CD4-positive, alpha-beta T cell treated with Interferon gamma for 1 hour (primary cell): ENCODE measurements around the gene INS.

Experiments
- DNase-seq: peaks from one replicate; pipeline ENCODE4 v3.0.0-alpha.2; 2020

Gene INS

DNA sequence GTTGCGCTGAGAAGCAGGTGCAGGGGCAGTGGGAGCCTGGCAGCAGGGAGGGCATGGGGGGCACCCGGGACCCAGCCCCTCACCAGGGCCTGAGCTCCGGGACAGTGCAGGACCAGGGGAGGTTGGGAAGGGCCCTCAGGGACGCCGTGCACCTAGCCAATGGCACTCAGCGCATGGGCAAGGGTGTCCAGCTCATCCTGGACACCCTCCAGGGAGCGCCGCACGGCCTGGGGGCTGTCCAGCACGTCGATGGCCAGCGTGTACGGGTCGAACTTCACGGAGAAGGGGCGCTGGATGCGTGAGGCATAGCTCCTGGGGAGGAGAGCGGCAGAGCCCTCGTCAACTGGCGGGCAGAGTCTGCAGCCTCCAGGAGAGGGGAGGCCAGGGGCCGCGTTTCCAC, 3.1 kb upstream of the INS start:
- no peak for DNase-seq

DNA sequence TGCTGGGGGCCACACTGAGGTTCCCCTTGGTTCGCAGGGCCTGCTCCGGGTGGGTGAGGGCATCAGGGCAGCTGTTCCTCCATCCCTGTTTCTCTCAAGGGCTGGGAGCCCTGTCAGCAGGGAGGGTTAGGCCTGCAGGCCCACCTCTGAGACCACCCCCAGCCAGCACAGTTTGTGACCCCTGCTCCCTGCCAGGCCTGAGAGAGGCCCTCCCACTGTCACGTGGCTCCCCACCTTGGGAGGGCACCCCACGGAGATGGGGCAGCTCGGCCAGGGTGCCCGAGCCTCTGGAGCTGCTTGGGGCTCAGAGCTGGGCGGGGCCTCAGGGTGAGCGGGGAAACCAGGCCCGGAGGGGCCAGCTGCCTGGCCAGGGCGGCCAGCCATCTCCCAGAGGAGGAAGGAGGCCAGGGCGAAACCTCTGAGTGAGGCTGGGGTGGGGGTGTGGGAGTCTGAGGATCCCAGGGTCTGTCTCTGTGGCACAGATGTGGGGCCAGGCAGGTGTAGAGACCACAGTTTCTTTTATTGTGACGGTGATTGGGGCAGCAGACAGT, 2.5 kb upstream of the INS start:
- DNase-seq: no peak

DNA sequence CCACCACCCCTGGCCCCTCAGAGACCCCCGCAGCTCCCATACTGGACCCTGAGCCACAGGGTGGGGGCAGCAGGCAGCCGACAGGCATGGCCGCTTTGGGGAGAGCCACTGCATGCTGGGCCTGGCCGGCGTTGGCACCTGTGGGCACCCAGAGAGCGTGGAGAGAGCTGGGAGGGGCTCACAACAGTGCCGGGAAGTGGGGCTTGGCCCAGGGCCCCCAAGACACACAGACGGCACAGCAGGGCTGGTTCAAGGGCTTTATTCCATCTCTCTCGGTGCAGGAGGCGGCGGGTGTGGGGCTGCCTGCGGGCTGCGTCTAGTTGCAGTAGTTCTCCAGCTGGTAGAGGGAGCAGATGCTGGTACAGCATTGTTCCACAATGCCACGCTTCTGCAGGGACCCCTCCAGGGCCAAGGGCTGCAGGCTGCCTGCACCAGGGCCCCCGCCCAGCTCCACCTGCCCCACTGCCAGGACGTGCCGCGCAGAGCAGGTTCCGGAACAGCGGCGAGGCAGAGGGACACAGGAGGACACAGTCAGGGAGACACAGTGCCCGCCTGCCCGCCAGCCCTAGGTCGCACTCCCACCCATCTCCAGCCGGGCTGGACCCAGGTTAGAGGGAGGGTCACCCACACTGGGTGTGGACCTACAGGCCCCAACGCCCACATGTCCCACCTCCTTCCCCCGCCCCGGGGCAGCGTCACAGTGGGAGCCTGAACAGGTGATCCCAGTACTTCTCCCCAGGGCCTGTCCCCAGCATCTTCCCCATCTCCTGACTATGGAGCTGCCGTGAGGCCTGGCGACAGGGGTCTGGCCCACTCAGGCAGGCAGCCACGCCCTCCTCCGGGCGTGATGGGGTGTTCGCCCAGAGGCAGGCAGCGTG, 1.2 kb downstream of the INS start:
- DNase-seq: no peak

DNA sequence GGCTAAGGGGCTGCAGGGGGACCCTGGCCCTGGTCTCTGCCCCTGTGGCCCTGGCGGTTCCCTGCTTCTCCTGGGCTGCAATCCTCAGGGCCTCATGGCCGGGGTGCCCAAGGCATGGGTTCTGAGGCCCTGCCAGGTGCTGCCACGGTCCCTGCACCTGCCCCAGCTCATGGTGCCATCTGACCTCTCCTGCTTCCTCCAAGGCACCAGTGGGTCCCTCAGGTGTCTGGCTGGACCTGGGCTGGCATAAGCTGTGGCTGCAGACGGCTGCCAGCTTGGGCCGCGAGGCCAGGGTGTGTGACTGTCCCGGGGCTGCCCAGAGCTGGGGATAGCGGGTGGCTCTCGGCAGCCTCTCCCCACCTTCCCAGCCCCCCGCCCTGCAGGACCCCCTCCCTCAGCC, 2.0 kb downstream of the INS start:
- DNase-seq: no peak

DNA sequence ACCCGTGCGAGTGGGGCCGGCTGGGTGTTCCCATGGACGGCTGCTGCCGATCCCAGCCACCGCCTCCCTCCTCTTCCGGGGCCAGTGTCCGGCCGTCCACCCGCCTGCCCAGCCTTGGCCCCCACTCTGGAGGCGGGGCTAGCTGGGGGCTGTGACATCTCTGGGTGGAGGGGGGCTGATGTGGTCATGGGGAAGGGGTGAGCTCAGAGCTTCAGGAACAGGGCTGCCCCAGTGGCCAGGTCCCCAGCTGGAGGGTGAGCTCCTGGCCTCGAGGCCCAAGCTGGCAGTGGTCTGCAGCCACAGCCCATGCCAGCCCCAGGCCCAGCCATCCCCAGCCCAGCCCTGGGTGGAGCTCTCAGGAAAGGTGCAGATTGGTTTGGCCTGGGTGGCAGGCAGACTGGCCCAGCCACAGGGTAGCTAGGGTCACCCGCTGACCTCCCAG, 2.7 kb downstream of the INS start:
- DNase-seq: no peak

DNA sequence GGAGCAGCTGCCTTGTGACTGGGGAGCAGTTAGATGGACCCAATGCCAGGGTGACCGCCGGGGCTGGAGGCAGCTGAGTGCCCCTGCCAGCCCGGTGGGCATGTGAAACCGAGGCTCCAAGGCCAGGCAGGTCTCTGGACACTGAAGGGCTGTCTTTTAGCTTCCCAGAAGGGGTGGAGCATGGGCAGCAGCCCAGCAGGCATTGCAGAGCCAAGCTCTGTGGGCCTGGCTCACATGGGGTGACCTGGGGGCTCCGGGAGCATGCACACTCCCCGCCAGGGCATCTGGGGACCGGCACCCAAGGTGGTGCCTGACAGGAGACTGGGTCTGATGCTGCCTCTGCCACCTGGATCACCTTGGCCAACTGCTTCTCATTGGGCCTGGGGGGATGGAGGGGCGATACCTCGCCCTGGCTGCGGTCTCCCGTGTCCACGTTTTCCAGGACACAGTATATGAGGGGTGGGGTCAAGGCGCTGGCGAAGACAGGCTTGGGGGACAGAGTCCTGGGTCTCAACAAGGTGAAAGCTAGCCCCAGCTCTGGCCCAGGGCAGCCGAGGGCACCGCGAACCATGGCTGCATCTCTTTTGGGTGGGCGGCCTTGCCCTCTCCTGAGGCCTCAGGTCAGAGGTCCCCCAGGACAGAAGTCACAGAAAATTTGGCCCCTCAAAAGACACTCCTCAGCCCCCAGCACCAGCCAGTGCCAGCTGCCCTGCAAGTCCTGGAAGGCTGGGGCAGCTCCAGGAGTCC, 3.5 kb downstream of the INS start:
- DNase-seq: no peak

DNA sequence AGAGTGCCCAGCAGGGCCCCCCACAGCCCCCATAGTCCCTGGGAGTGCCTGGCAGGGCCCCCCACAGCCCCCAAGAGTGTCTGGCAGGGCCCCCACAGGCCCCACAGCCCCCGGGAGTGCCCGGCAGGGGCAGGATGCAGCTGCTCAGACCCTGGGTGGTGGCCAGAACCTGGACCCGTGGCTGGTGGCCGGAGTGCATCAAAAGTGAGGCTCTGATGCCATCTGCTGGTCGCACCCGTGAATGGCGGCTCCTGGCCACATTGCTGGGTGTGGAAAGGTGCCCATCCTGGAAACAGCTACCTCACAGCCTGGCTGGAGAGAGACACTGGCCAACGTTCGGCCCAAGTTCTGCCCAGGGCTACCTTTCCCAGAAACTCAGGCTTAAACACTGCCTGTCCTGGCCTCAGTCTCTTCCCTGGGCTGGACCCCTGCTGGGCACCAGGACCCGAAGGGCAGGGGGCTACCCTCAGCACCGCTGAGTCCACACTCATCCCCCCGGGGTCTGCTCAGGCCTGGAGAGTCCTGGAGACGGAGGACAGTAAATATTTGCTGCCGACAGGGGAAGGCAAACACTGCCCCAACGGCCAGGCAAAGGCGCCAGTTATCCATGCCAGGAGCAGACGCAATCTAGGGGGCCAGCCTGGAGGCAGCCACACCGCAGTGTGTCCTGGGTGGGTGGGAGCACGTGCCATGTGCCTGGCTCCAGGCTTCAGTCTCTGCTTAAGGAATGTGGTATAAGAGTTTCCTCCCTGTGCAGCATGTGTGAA, 4.4 kb downstream of the INS start:
- DNase-seq: peak; percentile 33

DNA sequence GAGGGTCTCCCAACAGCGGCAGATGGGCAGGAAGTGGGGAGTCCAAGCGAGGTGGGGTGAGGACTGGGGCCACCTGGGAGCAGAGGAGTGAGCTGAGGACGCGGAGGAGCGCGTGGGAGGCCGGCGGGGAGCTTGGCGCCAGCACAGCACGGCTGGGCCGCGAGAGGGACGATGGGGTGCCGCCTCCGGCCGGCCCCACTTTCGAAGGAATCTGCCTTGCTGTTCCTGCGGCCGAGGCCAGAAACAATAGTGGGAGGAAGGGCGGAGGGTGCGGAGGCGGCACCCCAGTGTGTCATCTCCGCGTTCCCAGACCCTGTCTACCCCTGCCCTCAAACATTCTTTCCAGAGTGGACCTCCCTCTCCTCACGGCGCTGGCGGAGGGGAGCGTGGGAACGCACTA, 5.5 kb downstream of the INS start:
- DNase-seq: no peak

DNA sequence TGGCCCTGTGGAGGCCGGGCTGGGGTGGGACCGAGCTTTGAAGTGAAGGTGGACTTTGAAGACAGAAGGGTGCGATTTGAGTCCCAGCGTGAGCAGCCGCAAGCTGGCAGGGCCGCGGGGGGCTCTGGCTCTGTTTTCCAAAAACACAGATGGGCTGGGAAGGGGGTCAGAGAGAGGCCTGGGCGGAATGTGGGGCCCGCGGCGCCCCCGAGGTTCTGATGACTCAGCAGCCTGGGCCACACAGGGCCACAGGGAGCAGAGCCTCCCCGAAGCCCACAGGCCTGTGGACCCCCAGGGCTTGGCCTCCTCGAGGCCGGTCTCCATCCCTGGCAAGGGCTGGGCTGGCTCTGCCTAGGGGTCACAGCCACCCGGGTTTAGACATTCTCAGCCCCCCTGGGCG, 6.1 kb downstream of the INS start:
- no peak for DNase-seq

DNA sequence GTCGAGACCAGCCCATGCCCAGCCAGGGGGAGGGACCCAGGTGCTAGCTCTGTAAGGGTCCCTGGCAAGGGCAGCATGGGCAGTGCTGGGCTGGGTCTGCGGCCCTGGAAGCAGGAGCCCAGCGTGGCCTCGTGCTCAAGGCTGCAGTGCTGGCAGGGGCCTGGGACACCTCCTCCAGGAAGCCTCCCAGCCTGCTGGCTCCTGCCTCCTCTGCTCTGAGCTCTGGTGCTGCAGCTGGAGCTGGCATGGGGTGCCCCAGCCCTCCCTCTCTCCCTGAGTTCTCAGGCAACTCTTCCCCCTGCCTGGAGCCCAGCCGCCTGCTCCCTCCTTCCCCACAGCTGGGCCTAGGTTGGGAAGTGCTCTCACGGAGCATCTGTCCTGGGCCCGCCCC, 6.8 kb downstream of the INS start:
- no peak for DNase-seq

DNA sequence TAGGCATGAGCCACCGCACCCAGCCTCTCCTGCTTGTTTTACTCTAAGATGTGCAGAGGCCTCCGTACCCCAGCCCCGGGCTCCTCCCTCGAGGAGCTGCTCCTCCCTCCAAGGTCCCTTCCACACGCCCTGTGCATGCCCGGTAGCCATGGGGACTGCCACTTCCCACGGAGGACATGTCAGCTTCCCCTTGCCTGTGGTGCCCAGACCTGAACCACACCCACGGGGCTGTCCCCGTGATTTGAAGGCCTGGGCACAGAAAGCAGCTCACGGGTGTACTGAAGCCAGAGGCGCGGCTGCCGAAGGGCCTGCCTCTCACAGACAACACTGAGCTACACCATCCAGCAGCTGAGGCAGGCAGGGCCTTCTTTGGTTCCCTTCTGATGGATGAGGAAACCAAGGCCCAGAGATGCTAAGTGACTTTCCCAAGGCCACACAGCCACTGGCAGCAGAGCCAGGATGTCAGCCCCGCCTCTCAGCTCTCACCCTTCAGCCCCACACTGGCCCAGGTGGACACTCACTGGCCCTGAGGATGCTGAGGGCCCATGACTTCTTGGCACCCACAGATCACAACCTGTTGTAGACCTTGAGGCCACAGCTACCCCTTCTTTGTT, 7.3 kb downstream of the INS start:
- peak; percentile 13 for DNase-seq

DNA sequence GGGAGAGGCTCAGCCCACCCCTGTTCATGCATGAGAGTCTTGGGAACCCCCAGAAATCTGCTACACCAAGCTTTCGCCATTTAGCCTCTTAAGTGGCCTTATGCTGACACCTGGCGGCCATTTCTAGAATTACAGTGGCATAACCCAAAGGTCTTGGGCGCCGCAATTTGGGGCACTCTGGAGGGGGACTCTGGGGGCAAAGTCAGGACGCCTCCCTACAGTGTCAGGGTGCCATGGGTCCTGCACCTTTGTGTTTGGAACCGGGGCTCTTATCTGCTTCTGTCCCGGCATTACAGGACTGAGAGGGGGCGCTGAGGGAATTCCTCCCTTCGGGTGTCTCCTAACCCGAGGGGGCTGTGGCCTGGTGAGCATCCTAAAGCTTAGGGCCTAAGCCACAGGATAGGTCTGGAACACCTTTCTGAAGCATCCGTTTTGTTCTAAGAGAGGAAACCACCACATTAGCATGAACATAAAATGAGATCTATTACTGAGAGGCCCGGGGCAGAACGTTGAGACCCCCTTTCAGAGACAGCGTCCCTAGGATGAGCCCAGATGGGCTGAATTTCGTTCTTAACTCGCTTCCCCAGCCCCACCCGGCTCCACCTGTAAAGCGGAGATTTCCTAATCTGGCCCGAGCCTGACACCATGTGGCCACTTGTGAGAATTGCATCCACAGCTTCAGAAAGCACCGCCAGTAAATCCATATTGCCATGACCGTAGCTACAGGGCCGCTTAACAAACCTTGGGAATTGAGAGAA, 9.3 kb downstream of the INS start:
- DNase-seq: peak; percentile 76

DNA sequence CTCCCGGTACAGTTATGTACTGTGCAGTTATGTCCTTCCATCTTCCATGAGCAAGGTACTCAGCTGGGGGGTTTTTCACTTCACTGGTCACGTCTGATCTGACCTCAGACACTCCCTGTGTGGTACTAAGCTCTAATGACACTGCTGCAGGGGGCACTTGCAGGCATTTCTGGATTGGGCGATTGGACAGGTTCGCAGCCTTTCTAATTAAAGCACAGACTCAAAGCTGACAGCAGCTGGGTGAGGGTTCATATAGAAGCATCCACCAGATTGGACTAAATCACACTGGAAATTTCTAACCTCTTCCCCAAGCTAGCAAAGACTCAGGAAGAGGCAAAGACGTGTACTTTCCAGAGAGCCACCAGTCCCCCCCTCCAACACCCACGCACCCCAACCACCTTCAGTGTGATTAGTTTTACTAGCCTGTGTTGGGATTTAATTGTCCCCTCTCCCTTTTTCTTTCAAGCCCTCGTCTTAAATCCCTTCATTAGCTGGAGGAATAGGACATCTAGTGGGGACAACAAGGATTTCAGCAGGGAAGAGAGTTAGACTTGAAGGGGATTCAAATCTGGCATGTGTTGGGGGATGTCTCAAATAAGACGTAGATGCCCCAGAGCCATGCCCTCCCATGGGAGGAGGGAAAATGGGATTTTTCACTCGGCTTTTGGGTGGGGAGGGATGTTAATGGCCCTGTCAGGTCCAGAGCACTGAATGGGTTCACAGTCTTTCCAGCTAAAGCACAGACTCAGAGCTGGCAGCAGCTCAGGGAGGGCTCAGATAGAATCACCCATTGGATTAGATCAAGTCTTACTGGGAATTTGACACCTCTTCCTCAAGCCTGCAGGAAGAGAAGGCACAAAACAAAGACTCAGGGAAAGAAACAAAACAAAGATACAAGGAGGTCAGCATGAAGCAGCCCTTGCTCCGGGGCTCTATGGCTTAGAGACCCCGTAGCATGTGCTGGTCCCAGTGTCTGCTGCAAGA, 10.9 kb downstream of the INS start:
- no peak for DNase-seq

DNA sequence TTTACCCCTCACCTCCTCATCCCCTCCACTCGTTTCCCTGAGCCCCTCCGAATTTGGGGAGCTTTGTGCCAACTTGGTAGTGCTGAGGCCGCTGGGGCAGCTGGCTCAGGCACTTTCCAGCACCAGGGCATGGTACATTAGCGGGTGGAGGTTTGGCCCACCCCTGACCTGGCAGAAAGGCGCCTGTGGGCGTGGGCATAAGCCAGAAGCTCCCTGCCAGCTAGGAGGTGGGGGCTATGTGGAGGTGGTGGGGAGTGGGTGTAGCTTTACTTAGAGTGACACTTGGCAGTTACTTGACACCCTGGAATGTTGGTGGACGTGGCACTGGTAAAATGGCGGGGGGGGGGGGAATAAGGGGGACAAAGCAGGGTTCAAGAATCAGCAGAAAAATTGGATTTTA, 11.5 kb downstream of the INS start:
- no peak for DNase-seq

DNA sequence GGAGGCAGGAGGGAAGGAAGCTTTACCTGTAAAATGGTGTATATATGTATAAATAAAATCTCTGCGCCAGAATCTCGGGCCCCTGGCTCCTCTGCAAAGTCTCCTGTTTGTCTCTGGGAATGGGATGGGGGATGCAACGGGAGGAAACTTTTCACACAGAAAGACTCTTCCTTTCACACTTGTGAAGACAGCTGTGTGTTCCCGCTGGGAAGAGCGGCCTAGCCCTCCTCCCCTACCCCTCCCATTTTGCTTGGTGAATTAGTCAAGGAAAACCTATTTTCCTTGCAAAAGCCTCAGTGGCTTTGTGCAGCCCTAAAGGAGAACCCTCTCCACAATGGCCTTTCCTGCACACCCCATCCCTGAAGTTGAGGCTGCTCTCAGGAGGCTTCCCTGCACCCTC, 12.4 kb downstream of the INS start:
- no peak for DNase-seq

DNA sequence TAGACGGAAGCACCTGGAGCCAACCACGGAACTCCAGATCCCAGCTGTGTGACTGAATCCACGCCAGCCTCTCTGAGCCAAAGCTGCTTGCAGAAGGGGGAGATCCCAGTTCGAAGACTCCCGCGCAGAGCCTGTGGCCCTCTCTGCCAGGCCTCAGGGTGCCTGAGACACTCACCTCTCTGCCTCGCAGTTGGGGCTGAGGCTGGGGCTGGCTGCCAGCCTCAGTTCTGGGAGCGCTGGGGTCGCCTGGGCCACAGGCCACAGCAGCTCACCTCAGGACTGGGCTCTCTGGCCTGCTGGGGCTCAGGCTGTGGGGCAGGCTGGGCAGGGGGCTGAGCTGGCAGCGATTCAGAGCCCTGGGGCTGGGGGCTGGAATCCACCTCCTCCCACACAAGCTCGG, 13.6 kb downstream of the INS start:
- no peak for DNase-seq

DNA sequence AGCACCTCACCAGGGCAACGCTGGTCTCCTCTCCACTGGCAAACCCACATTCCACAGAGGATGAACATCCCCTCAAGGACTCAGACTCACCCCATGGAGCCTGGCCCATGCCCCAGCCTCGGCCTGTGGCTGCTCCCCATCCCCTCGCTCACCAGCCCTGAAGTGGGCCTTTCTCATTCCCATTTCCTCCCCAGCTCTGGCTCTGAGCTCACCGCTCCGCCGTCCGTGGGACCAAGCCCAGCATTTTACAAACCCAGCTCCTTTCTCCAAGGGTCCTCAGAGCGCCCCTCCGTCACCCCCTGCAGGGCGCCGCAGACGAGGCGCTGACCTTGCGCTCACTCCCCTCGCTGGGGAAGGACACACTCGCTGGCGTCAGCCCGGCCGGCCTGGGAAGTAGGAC, 15.0 kb downstream of the INS start:
- no peak for DNase-seq

DNA sequence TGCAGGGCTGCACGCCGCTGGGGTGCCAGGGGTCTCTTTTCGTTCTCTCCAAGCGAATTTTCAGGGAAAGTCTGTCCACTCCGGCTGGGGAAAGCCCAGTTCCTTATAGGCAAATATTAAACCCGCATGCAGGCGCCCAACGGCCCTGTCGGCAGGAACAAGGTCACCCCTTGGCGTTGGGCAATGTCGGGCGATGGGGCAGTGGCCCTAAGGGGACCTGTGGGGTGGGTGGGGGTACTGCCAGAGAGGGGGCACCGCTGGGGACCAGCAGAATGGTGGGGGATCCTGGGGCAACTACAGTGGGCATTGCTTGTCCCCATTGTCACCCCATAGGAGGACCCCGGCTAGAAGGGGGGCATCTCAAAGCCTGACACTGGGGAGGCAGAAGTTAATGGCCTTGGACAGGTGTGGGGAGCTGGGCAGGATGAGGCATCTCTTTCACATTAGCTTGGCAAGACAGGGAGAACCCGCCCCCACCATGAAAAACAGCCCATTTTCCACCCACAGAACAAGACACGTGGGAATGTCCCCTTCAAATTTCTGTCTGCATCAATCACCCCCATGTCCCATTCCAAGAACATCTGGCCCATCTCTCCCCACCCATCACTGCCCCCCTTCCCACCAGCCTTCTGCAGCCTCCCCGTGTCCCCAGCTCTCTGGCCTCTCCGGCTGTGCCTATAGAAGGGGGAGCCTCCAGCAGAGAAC, 16.3 kb downstream of the INS start:
- DNase-seq: no peak

DNA sequence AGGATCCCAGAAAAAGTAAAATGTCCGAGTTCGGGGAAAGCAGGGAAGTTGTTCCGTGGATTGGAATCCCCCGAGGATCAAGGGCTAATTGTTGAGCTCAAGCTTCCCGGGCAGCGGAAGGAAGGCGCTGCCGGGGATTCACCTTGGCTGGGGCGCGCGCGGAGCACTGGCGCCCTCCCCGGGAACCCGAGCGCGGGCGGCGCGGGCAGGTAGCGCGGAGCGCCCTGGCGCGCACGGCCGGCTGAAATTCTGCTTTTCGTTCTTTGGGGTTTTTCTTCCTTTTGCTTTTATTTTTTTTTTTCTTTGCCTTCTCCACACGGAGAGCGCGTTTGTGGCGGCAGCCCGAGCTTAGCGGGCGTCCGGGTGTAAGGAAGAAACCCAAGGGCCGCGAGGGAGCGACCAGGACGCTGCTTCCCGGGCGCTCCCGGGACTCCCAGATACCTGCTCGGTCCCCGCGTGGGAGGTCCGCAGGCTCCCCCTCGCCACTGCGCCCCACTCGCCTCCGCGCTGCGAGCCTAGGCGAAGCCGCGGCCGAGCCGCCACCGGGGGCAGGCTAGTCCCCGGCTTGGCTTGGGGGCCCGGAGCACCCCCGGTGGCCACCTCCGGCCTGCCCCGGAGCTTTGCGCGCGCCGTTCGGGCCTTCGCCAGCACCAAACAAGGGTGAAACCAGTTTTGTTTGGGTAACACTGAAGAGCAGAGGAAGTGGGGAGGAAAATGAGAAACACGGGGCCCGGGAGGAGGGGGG, 17.0 kb downstream of the INS start:
- no peak for DNase-seq

DNA sequence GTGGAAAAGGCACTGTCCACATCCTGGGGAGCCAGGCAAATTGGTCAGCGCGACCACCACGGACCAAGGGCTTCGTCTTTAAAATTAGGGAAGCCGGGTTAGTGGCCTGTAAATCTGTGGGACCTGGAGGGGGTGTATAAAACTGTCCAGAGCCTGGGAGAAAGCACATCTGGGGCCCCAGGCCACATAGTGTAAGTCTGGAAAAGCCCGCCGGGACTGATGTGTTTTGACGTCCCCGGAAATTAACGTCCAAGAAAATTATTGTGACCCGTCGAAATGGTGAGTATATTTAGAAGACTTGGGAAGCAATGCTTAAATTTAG, 17.6 kb downstream of the INS start:
- no peak for DNase-seq
